GM13976 (cell line): ENCODE results near the gene PTF1A.

Source experiments
- DNase-seq: peaks from one replicate; pipeline ENCODE4 v3.0.0; 2012; ENCODE audit warnings: low spot score
- in situ Hi-C: fragments of 300-500 bp; cut with MboI; formaldehyde crosslinking; loops from one replicate; pipeline ENCODE4 v1.12.0; 2022; ENCODE audit warnings: low sequenced_read_pairs, mixed read lengths, inconsistent platforms; ENCODE audit not compliant: unreplicated experiment
- TF ChIP-seq, protein P1 (sequence below): IDR thresholded peaks from 2 replicates; pipeline ENCODE4 v1.5.1; 2012; ENCODE audit warnings: borderline replicate concordance, mild to moderate bottlenecking; ENCODE audit not compliant: insufficient read depth; ENCODE audit errors: extremely low read depth, missing control alignments, control extremely low read depth

Gene PTF1A

DNA sequence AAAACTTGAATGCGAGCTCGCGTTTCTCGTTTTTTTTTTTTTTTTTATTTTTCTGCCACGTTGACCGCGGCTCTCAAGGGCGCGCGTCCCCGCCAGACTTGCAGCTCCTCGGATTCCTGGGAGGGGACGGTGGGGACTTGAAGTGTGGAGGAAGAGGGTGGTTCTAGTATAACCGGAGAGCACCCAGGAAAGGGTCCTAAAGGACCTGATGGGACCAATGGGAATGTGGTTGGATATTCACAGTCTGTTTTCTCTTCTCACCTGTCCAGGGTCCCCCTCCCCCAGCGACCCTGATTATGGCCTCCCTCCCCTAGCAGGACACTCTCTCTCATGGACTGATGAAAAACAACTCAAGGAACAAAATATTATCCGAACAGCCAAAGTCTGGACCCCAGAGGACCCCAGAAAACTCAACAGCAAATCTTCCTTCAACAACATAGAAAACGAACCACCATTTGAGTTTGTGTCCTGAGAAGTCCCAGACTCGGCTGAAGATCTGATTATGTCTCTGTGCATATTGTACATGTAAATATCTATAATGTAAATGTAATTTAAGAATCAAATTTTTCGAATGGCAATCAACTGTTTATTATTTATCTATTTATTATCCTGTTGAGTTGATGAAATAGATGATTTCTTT, 1.4 kb downstream of the PTF1A start:
- TF ChIP-seq, protein P1, sequence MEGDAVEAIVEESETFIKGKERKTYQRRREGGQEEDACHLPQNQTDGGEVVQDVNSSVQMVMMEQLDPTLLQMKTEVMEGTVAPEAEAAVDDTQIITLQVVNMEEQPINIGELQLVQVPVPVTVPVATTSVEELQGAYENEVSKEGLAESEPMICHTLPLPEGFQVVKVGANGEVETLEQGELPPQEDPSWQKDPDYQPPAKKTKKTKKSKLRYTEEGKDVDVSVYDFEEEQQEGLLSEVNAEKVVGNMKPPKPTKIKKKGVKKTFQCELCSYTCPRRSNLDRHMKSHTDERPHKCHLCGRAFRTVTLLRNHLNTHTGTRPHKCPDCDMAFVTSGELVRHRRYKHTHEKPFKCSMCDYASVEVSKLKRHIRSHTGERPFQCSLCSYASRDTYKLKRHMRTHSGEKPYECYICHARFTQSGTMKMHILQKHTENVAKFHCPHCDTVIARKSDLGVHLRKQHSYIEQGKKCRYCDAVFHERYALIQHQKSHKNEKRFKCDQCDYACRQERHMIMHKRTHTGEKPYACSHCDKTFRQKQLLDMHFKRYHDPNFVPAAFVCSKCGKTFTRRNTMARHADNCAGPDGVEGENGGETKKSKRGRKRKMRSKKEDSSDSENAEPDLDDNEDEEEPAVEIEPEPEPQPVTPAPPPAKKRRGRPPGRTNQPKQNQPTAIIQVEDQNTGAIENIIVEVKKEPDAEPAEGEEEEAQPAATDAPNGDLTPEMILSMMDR = no peak
- in situ Hi-C loops = no loop called here
- DNase-seq = no peak

DNA sequence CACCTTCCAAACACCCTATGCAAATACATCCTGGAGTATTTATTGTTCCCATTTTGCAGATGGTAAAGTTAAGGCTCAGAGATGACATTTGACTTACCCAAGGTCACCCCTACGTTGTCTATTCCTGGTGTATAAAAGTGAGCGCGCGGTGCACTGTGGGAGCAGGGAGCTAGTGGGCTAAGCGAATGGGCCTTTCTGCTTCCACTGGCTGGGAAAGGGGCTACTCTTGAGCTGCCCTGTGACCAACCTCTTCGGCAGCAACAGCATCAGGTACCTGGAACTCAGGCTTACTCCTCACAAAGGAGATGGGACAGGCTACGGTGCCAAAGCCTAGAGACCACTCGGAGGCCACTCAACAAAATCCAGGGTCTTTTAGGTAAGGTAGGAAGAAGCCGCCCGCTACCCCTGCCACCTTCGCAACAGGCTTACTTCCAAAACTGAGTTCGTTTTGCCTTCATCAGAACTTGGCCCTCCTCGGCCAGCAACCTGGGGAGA, 2.4 kb downstream of the PTF1A start:
- DNase-seq = no peak
- in situ Hi-C loops = no loop called here
- TF ChIP-seq, protein P1 = no peak

DNA sequence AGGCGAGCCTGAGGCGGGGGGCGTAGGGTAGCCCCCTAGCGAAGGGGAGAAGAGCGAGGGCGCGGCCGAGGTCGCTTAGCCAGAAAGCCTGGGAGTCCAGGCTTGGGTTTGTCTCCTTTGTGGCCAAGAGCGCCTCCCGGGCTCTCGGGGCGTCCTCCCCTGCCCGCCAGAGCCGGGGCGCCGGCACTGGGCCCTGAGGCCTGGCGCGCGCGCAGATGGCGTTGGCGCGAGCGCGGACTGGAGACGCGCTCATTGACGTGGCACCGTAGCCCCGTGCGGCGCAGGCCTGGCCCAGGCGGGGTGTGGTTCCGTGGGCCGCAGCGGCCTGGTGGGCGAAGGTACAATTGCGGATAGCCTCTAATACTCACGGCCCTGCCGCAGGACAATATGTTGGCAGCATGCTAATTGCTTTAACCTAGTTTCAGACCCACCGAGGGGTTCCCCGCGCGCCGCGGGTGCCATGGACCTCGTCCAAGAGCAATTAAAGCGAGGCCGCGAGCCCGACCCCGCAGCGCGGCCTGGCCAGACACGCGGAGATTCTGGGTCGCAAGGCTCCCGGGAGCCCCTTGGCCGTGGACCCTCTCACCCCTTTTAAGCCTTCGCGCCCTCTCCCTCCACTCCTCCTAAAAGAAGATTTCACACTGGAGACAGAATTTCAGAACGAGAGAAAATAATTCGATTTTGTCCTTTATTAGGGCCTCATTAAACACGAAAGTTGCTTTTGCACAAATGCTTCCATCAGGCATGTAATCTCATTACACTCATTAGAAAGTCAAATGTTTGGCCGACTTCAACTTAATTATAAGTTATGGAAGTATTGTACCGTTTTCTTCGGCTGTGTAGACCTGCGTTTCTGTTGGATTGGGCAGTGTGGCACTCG, 3.1 kb downstream of the PTF1A start:
- TF ChIP-seq, protein P1 = no peak
- in situ Hi-C loops = no loop called here
- DNase-seq = no peak

DNA sequence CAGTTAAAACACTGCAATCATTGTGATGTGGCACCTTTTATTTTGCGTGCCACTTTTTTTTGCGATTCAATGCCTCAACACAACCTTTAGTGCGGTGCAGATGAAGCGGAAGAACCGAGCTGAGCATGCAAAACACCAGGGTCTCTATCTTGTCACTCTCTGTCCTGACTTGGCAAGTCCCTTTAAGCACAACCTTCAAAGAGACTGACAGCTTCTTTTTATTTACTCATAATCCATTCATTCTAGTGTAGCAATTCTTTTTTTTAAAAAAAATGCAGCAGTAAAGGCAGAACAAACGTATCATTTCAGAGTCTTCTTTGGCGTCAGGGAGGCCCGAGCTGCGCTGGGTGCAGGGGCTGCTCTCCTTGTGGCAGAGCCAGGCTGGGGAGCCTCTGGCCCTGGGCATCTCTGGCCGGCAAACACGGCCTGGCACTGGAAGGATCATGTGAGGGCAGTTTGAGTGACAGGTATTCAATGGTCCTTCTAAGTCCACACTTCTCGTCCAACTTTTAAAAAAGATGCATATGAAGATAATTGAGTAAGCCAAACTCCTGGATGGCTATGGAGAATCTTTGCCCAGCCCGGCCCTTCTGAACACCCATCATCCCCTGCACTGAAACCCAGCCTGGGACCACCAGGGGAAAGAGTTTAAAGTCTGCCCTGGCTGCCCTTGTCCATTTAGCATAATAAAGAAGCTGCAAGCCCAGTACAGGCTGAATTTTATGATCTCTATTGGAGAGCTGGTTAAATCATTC, 3.9 kb downstream of the PTF1A start:
- TF ChIP-seq, protein P1 = no peak
- in situ Hi-C loops = no loop called here
- DNase-seq = no peak

DNA sequence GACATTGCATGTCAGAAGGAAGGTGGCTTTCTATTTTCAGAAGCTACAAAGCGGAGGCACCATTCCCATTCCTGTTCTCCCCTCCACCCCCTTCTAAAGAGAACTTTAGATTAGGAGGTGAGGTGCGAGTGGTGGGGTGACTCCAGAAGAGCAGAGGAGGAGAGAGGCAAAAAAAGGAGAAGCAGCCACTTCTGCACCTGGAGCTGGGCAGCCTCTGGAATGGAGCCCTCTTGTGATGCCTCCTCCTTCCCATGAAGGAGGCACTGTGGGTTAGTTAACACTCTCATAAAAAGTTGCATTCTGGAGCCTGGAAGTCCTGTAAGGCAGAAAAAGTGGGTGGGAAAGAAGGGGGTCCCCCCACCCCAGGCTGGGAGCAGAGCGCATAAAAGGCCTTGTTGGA, 4.8 kb downstream of the PTF1A start:
- in situ Hi-C loops = no loop called here
- DNase-seq = no peak
- TF ChIP-seq, protein P1 = no peak

DNA sequence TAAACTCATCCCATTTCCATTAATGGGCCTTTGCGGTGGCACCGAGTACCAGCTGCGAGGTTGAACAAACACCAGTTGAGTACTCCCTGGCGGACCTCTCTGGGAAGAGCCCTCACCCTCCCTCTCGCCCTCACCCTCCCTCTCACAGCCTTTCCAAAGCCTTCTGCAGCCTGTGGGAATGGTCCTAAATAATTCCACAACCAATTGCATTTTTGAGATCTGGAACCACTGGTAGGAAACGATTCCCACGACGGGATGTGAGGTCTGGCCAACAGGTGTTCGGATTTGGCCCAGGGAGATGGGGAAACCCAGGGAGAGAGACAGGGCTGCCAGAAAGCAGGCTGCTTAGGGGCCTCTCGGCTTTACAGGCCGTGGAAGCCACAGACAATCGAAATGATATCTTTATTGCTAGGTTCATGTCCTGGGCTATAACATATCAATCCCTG, 5.3 kb downstream of the PTF1A start:
- TF ChIP-seq, protein P1 = no peak
- no peak for DNase-seq
- in situ Hi-C loops = no loop called here
